Panc1 (cell line): ENCODE data around the gene LATS2. TPM values are rescaled to one million over a fixed set of nuclear protein-coding genes. Genes with fewer than 3 reads are reported as not detected.

Experiments
- ATAC-seq: fragments of 200-7000 bp; cut with Tn5 transposase; 2 replicates; pipeline ENCODE4 v1.9.1; 2020; ENCODE audit warnings: mild to moderate bottlenecking, moderate library complexity
- BruUV-seq: library from RNA; stranded (reverse); fragments of 400-500 nt; replicated peaks from 2 replicates; lab custom pipeline; 2021; lab: Mats Ljungman, UMichigan
- CTCF ChIA-PET: fragments of 300-600 bp; sonication (Branson Sonifier 250); formaldehyde crosslinking; loops from one replicate; lab custom pipeline; 2022; ENCODE audit warnings: antibody characterized with exemption; lab: Charles Lee
- POLR2A ChIA-PET: fragments of 300-600 bp; sonication (Branson Sonifier 250); formaldehyde crosslinking; loops from one replicate; lab custom pipeline; 2022; ENCODE audit warnings: antibody characterized with exemption; lab: Charles Lee
- DNase-seq: peaks from one replicate; pipeline ENCODE4 v3.0.0-alpha.2; 2010; ENCODE audit warnings: low read depth, low spot score
- H3K27ac ChIP-seq: 2 replicates; pipeline ENCODE4 v1.5.1; 2011; ENCODE audit warnings: mild to moderate bottlenecking, low read length, inconsistent platforms
- H3K27me3 ChIP-seq: fragments of 200-500 bp; sonication (Bioruptor generic); 2 replicates; pipeline ENCODE4 v1.6.0; 2014; ENCODE audit warnings: low read length, inconsistent platforms; ENCODE audit not compliant: control insufficient read depth, insufficient read depth
- H3K36me3 ChIP-seq: fragments of 200-500 bp; sonication (Bioruptor generic); 2 replicates; pipeline ENCODE4 v1.5.1; 2014; ENCODE audit warnings: inconsistent platforms, mild to moderate bottlenecking, low read length, moderate library complexity; ENCODE audit not compliant: control insufficient read depth, insufficient read depth
- H3K4me1 ChIP-seq: 2 replicates; pipeline ENCODE4 v1.5.1; 2011; ENCODE audit warnings: inconsistent platforms, mild to moderate bottlenecking, low read length, moderate library complexity; ENCODE audit not compliant: control insufficient read depth, insufficient read depth
- H3K4me3 ChIP-seq, 2 experiments: 2 replicates each; pipeline ENCODE4 v1.5.1; 2011 to 2012; ENCODE audit warnings: low read depth in 2 of 2, low read length in 2 of 2, mild to moderate bottlenecking in 2 of 2, inconsistent platforms in 1 of 2, moderate library complexity in 1 of 2
- H3K9me3 ChIP-seq: fragments of 200-500 bp; sonication (Bioruptor generic); 2 replicates; pipeline ENCODE4 v1.5.1; 2014; ENCODE audit warnings: low read depth, mild to moderate bottlenecking, inconsistent platforms, low read length, moderate library complexity; ENCODE audit not compliant: control insufficient read depth, insufficient read depth
- CTCF ChIP-seq: fragments of 450-650 bp; IDR thresholded peaks from 2 replicates; pipeline ENCODE4 v1.5.1; 2017; ENCODE audit warnings: mild to moderate bottlenecking
- POLR2AphosphoS5 ChIP-seq: IDR thresholded peaks from 2 replicates; pipeline ENCODE4 v1.6.1; 2012; ENCODE audit warnings: mild to moderate bottlenecking, low read depth, low read length, moderate library complexity
- REST ChIP-seq, 2 experiments: IDR thresholded peaks; 2 replicates each; pipeline ENCODE4 v1.6.1; 2011 to 2012; ENCODE audit warnings: low read depth in 2 of 2, control low read depth in 1 of 2, low read length in 1 of 2, mild to moderate bottlenecking in 1 of 2, moderate library complexity in 1 of 2; ENCODE audit not compliant: insufficient read depth in 1 of 2
- SIN3A ChIP-seq: IDR thresholded peaks from 2 replicates; pipeline ENCODE4 v1.6.1; 2012; ENCODE audit warnings: low read depth, mild to moderate bottlenecking, low read length, moderate library complexity, borderline replicate concordance; ENCODE audit not compliant: insufficient read depth
- TCF7L2 ChIP-seq: IDR thresholded peaks from 2 replicates; pipeline ENCODE4 v1.6.1; 2011; ENCODE audit warnings: mild to moderate bottlenecking, low read depth, low read length, inconsistent platforms
- in situ Hi-C: cut with HindIII; loops from 2 replicates; pipeline ENCODE4 v1.10.0; 2016; ENCODE audit warnings: low sequenced_read_pairs, low pct_unique_long_range_greater_than_20kb
- intact Hi-C: fragments of 100-400 bp; cut with micrococcal nuclease; formaldehyde crosslinking; loops from one replicate; pipeline ENCODE4 v1.10.0; 2022; ENCODE audit not compliant: unreplicated experiment
- total RNA-seq: library from RNA; stranded (reverse); gene quantifications from one replicate; pipeline ENCODE4 v1.2.1, GENCODE V29; 2021; ENCODE audit not compliant: unreplicated experiment

The LATS2 gene
- total RNA-seq, 1 experiment from 2014 or later: 24.5 TPM

GRCh38 chr13:21076253-21076652, 14.9 kb upstream of the LATS2 start:
- H3K4me3 ChIP-seq: no peak overlapping the region; a peak in 1 of 4 replicates
- no peak for ATAC-seq

More at GRCh38 chr13:21076253-21076652, 14.9 kb upstream of the LATS2 start:
- Histone ChIP-seq H3K27me3 (no peaks in the 10 kb centered on the region), H3K9me3 (no peaks in the 10 kb centered on the region), H3K27ac (no peak overlapping the region), H3K36me3 (no peaks in the 10 kb centered on the region), H3K4me1 (peaks cover 11% of the 10 kb centered on the region)
- TF ChIP-seq REST (IDR thresholded peaks at IDR 0.05; ENCODE audit: insufficient read depth in 1 of 2, low read depth in 2 of 2, low read length in 1 of 2) (no peak), SIN3A (no peak), TCF7L2 (no peak), POLR2AphosphoS5 (no peak), CTCF (no peak)
- no TSS peak for BruUV-seq
- intact Hi-C loops: no loop called here
- in situ Hi-C loops: no loop called here
- ChIA-PET POLR2A (no interaction called here), CTCF (no interaction called here)
- DNase-seq: no peak
